Stimulated activated CD4-positive, alpha-beta T cell treated with anti-CD3 and anti-CD28 coated beads, TNF-alpha, amount 100 ng/mL, for 4 hours (primary cell): ENCODE measurements around the gene SMG6.
A peak's percentile ranks its signal among the peaks of the same experiment; 100 is the strongest.

ENCODE experiments used
- DNase-seq, 3 experiments: peaks; one replicate each; pipeline ENCODE4 v3.0.0-alpha.2; 2020; ENCODE audit warnings: low read depth in 3 of 3

Gene SMG6

GRCh38 chr17:2049333-2050299, 254.0 kb downstream of the SMG6 start:
- peak; percentile 86 to 93 (median 91) for DNase-seq

GRCh38 chr17:2048805-2049204, 254.8 kb downstream of the SMG6 start:
- DNase-seq: no peak

GRCh38 chr17:2047590-2047989, 256.0 kb downstream of the SMG6 start:
- no peak for DNase-seq

GRCh38 chr17:2044263-2044894, 259.2 kb downstream of the SMG6 start:
- DNase-seq: no peak

- DNase-seq: no peak
Measured at GRCh38 chr17:2043785-2044184, 259.8 kb downstream of the SMG6 start.

- no peak for DNase-seq
Measured at GRCh38 chr17:2042933-2043332, 260.7 kb downstream of the SMG6 start.

GRCh38 chr17:2042390-2042847, 261.2 kb downstream of the SMG6 start:
- no peak for DNase-seq

- DNase-seq: peak; percentile 95 to 98 (median 97)
Measured at GRCh38 chr17:2041561-2042389, 261.8 kb downstream of the SMG6 start, which contains the start of gene OVCA2. TSS of gene OVCA2 (plus strand) at chr17:2042022. CDS start at chr17:2042048, 26 bp downstream.

- no peak for DNase-seq
Measured at GRCh38 chr17:2040942-2041560, 262.5 kb downstream of the SMG6 start.

GRCh38 chr17:2040219-2040827, 263.3 kb downstream of the SMG6 start:
- no peak for DNase-seq

GRCh38 chr17:2037155-2037554, 266.4 kb downstream of the SMG6 start:
- no peak for DNase-seq

GRCh38 chr17:2035541-2036488, 267.8 kb downstream of the SMG6 start:
- DNase-seq: no peak

- no peak for DNase-seq
Measured at GRCh38 chr17:2034806-2035540, 268.6 kb downstream of the SMG6 start.

GRCh38 chr17:2034157-2034556, 269.4 kb downstream of the SMG6 start:
- DNase-seq: no peak

- DNase-seq: no peak
Measured at GRCh38 chr17:2033153-2033552, 270.4 kb downstream of the SMG6 start.

- no peak for DNase-seq
Measured at GRCh38 chr17:2030779-2031163, 272.8 kb downstream of the SMG6 start.

GRCh38 chr17:2029911-2030778, 273.4 kb downstream of the SMG6 start, which contains the start of gene DPH1:
TSS of gene DPH1 (plus strand) at chr17:2030153. CDS start at chr17:2030170, 17 bp downstream.
- peak; percentile 76 to 82 (median 78) for DNase-seq

- no peak for DNase-seq
Measured at GRCh38 chr17:2028737-2029136, 274.8 kb downstream of the SMG6 start.
